ENCODE measurements around the gene OGFOD3.
"Not testable (repeated sequence)": the region's sequence is repeated elsewhere in the genome, so short reads cannot be mapped to it uniquely, and the experiment has no call there.

OGFOD3 gene

DNA sequence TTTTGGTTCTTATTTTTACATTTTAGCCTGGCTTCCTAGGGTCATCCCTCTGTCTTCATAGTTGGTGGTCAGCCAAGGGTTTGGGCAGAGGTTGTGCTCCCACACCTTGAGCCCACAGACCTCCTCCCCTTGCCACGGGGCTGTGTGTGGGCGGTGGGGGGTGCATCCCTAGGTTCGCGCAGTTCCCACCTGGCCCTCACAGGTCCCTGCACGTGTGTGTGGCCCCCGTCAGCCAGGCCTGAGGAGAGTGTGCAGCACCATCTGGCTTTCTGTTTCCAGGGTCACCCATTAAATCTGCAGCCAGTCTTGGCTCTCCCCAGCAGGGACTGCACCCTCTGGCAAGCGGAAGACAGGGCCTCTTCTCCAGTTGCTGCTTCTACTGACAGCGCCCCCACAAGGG is 13.6 kb upstream of the OGFOD3 start:
- DNase-seq: no peak

DNA sequence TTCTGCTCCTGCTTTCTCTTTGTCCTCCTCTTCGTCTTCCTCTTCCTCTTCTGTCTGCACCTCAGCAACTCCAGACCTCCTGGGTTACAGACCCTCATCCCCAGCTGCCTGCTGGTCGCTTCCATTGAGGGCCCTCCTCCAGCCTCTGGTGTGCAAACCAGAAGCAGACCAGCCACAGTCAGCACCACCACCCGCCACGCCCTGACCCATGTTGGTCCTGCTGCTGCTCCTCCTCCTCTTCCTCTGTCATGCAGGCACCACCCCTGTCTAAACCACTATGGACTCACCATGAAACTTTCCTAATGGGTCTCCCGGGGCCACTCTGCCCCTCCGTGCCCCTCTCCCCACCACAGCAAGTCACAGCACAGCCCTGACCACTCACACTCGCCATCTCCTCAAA is 11.4 kb upstream of the OGFOD3 start:
- no peak for DNase-seq

DNA sequence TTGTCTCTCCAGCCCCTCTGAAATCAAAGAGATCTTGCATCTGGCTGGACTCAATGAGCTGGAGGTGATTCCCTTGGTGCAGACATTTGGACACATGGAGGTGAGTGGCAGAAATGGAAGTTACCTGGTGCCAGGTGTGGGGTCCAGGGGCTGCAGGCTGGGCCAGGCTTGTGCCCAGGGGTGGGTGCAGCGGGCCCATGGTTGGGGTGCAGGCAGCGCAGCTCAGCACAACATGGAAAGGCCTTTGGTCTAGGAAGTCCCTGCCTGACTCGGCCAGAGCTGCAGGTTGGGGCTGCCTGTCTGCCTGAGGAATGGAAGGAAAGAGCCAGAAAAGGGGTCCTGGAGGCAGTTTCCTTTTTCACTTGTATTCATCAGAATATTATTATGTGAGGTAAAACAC is 10.2 kb upstream of the OGFOD3 start:
- DNase-seq: no peak

DNA sequence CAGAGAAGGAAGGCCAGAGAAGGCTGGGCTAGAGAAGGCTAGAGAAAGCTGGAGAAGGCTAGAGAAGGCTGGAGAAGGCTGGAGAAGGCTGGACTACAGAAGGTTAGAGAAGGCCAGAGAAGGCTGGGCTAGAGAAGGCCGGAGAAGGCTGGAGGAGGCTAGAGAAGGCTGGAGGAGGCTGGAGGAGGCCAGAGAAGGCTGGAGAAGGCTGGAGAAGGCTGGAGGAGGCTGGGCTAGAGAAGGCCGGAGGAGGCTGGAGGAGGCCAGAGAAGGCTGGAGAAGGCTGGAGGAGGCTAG is 6.4 kb upstream of the OGFOD3 start:
- no peak for DNase-seq

DNA sequence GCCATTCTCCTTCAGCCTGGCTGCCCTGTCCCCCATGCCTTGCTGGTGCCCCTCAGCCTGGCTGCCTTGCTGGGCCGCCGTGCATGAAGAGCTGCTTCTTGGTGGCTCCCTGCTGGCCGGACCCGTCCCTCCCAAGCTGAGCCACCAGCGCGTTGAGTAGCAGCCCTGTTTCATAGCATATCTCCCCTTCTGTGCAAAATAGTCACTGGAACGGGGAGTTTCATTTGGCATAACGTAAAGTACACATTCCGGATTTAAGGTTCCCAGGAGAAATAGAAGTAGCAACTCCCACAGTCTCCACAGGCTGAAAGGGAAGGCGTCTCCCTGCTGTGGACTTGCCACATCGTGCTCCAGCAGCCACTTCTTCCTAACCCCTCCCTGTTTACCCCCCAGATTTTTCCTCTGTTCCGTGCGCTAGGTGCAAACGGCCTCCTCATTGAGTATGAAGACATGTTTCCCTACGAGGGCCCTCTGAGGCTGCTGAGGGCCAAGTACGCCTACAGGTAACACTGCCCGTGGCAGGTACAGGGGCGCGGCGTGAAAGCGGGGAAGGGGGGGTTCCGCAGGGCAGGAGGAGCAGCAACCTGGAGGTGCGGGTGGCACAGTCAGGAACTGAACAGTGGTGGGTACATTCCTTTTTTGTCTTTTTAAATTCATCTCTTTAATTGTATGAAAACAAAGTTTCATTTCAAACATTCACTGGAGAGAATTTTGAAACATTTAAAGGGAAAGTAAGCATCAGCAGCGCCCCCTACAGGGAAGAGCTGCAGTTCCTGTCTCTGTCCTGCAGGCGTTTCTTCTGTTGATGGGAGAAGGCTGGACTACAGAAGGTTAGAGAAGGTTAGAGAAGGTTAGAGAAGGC is 5.8 kb upstream of the OGFOD3 start:
- DNase-seq: peak; percentile 18

DNA sequence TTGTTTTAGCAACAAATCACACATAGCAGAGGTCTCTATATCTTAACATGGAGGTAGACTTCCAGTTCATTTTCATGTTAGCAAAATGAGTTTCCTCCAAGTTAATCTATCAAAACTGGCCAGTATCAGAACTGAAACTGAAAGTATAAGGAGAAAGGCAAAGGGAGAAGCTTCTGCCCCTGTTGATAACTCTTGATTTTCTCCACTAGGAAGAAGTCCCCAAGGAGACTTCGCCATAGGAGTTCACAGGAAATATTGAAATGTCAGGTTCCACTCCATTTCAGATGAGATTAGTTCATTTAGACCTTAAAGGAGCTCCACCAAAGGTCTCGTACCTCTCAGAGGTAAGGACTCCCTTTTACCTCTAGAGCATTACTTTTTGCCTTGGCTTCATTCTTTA is 1.2 kb upstream of the OGFOD3 start:
- DNase-seq: no peak

DNA sequence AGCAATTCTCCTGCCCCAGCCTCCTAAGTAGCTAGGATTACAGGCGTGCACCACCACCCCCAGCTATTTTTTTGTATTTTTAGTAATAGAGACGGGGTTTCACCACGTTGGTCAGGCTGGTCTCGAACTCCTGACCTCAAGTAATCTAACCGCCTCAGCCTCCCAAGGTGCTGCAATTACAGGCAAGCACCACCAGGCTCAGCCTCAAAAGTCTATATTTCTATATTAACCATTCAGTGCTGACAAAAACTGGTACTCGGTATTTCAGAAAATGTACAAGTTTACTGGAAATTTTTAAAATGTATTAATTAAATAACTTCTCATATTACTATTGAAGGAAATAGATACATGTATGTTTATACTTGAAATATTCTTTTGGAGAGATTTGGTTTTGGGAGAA is 1.6 kb downstream of the OGFOD3 start:
- no peak for DNase-seq

DNA sequence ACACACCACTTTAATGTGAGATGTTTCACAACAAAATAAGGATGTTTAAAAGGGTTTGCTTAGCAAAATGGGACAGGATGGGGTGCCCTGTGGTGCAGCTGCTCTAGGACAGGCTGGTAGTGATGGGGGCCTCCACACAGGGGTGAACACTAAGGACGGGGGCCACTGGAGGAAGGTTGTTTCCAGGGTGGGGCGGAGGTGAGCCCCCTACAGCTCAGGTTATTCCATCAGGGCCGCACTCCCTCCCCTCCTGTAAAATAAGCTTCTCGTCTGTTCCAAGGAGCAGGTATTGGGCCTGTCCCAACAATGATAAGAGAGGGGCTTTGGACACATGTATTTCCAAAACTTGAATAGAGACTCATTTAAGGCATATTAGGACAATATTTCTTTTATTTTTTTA is 2.1 kb downstream of the OGFOD3 start:
- DNase-seq: no peak

DNA sequence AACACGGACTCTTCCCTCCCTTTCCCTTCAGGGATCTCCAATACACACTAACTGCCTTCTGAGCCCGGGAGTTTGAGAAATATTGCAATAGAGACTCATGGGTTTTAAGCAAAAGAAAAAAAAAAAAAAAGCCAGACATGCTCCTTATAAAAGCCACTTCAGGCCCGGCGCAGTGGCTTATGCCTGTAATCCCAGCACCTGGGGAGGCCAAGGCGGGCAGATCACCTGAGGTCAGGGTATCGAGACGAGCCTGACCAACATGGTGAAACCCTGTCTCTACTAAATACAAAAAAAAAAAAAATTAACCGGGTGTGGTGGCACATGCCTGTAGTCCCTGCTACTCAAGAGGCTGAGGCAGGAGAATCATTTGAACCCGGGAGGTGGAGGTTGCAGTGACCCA is 2.6 kb downstream of the OGFOD3 start:
- DNase-seq: no peak

DNA sequence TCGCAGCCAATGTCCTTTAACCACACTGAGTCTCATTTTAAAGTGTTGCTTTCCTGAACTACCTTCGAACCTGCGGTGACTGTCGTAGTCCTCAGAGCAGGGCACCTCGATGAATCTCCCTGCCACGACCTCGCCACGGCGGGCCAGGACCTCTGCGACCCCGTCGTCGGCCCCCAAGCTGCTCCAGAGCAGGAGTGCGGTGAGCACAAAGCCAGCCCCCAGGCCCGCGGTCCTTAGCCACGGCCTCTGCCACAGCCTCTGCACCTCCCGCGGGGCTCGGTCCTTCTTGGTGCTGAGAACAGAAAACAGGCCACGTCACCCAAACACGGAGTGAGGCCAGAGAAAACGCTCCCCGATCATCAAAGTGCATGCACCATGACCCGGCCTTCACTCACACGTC is 3.0 kb downstream of the OGFOD3 start:
- DNase-seq: no peak

DNA sequence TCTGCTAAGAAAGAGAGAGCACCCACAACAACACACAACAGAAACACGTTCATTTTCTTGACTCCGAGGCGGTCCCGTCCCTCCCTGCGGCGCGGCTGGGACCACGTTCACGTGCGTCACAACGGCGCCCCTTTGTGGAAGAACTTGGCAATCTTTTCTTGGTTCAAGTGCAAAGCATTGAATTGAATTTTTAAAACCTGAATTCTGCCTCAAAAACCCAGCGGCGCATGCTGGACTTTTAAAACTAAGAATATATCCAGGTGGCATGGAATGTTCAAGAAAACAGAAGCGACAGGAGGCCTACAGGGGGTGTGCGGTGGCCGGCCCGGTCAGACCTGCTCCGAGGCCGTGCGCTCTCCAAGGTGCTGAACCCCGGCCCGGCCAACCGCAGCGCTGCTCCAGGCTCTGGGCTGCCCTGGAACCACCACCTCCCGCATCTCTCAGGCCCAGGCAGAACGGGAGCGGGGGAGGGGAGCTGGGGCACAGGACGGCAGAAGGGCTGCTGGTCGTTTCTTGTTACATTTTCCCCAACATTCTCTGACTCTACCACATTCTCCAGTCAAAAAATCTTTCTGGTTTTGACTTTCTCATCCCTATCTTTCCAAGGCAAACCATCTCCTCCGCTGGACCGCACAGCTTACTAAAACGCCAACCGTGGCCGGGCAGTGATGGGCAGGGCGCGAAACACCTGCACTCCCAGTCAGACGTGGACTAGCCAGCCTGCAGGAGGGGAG is 3.7 kb downstream of the OGFOD3 start:
- DNase-seq: peak; percentile 66

DNA sequence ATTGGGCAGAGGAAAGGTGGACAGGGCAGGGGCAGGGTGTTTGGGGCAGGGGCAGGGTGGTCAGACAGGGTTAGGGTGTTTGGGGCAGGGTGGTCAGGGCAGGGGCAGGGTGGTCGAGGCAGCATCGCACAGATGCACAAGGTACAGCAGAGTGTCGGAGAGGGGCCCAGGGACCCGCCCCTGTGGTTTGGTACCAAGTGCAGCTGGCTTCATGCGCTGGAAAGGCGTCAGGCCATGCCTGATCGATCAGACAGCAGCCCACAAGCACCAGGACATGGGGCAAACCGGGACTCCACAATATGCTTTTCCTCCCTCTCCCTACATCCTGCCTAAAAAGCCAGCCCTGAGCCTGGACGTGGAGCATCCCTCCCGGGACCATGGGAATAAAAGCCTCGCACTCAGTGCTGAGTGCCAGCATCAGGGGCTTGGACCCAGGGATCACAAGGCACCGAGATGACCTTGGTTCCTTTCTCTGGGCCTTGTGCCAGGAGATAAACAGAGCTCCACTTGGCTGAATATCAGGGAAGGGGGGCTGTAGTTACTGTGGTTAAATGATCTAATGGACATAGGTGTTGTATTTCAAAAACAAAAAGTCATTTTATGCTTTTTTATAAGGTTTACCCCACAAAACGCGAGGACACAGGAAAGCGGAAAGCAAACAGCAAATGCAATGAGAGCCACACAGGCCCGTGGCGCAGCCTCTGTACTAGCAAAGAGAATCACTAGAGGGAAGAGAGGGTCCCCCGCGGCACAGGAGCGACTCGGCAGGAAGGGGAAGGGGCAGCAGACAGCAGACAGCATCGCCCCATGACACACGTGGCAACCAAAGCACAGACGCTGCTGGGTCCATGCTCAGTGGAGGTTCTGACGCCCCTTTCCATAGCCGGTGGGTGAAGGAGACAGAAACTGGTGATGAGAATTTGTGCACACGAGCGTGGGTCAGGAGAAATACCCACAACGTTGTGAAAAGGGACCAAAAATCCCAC is 5.6 kb downstream of the OGFOD3 start:
- DNase-seq: no peak

DNA sequence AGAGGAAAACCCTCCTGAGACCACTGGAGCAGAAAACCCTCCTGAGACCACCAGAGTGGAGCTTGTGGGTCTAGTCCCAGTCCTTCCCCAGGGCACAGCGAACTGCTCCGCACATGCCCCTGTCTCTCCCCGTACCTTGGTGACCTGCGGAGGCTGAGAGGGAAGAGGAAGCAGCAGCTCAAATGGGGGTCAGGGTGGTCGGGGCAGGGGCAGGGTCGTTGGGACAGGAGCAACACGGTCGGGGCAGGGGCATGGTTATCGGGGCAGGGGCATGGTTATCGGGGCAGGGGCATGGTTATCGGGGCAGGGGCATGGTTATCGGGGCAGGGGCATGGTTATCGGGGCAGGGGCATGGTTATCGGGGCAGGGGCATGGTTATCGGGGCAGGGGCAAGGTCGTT is 6.3 kb downstream of the OGFOD3 start:
- not testable (repeated sequence) for DNase-seq

DNA sequence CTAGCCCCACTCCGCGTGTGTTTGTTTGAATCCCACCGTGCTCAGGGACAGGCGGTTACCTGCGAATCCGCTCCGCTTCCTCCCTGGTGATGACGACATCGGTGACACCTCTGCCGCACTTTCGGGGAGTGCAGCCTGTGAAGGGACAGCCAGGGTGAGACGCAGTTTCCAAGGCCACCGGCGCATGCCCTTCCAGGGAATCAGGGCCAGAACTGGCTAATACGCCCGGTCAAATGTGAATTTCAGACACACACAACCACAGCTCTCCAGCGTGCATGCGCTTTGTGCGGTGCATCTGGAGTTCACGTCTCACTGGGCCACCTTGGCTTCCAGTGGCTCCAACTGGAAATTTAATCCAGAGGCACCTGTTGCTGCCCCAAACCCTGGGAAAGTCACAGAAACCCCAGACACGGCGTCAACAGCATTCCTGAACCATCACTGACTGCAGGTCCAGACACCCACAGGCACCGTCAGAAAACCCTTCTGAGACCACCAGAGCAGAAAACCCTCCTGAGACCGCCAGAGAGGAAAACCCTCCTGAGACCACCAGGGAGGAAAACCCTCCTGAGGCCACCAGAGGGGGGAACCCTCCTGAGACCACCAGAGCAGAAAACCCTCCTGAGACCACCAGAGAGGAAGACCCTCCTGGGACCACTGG is 6.9 kb downstream of the OGFOD3 start:
- no peak for DNase-seq

DNA sequence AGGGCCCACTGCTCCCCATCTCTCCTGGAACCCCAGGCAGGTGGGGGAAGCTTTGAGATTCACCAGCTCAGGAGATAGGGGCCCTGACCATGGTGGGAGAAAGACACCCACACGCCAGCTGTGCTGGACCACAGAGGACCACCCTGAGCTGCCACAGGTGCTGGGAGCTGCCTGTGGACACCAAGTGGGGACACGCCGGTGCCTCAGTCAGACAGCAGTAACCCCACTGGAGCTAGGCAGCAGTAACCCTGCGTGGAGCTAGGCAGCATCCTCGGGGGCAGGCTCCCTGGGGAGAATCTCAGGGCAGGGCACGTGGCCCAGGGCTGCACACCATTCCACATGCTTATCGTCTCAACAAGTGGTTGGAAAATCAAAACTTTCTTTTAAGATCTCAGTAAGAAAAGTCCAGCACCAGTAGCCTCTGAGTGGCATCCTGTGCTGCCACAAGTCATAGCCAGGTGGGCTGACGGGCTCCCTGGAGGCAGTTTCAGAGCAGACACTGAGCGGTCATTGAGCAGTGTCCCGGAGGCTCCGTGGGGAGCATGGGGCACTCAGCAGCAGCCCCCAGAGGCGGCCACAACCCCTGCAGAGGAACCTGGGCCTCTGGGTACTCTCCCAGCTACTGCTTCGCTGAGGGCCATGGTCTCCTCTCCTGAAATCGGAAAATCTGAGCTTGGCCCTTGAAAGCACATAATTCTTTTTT is 8.2 kb downstream of the OGFOD3 start:
- no peak for DNase-seq

DNA sequence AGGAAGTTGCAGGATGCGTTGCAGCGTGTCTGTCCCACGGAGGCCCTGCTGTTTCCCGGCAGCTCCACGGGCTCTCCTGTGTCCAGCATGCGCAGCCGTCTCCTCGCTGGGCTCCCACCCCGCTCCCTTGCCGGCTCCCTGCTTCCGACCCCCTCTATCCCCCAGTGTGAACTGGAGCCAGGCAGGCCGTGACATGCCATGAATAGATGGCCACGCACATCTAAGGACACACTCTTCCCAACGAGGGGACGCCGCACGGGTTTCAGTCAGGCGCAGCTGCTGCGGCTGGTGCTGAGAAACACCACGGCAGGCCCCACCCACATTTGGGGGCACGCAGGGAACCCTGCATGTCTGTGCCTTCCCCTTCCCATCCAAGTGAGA is 9.5 kb downstream of the OGFOD3 start:
- DNase-seq: no peak

DNA sequence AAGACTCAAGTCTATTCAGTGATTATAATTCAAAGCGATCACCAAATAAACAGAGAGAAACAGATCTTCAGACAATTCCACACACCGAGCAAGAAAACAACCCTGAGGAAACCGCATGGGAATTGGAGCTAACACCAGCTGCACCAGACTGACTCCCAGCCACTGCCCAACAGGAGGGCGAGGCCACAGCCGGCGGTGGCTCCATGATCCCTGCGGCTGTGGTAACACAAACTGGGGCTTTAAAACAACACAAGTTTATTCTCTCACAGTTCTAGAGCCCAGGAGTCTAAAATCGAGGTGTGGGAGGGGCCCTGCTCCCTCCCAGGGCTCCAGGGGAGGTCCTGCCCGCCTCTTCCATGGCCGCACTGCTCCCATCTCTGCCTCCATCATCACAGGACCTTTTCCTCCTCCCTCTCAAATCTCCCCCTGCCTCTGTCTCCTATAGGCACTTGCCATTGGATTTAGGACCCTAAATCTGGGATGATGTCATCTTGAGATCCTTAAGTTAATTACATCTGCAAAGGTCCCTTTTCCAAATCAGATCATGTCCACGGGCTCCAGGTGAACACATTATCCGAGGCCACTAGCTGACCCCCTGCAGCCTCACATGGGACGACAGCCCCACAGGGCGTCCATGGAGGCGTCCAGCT is 10.0 kb downstream of the OGFOD3 start:
- no peak for DNase-seq

DNA sequence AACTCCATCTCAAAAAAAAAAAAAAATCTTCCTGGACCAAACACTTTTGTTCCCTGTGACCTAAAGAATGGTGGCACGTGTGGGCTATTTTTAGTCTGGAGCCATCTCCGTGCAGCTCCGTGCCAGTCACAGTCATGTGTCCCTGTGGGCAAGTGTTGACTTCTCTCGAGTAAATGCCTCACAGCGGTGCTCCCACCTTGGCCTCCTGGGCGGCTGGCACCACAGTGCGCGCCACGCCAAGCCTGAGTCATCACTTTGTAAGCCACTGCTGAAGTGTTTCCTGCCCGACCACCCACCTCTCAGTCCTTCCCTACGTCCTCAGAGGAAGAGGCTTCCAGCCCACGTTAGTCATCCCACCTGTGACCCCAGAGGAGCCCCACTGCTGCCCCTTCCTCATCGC is 11.1 kb downstream of the OGFOD3 start:
- no peak for DNase-seq

DNA sequence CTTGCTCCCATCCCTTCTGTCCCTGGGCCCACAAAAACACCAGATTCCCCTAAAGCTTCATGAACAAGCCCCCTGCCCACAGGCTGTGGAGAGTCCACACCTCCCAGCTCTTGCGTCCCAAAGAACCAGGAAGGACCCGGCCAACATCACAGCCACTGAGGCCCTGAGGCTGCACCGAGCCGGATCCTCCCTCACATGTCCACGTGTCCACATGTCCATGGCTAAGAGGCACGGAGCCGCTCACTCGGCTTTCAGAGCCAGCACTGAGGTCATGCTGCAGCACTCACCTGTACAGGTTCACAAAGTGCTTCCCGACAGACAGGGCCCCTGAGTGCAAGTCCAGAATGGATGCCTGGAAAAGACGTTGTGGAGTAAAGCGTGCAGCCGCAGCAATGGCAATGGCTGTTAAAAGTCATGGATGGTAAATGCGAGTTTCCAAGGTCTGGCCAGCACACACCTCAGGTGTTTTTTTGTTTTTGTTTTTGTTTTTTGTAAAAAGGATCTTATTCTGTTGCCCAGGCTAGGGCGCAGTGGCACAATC is 12.2 kb downstream of the OGFOD3 start:
- no peak for DNase-seq

DNA sequence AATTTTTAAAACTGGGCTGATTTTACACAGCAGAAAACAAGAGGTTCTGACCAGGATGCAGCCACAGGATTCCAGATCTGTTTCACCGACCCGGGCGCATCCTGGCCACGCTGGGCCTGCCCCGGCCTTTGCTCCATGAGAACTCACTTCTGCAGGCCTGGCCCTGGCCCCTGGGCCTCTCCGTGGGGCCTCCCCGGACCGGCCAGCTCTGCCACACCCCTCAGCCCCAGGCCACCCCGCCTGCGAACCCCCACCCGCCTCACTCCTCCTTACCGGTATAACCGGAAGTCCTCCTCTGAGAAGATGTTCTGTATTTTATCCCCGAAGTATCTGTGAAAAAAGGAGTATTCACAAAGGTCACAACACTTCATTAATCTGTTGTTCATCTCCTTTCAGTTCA is 13.3 kb downstream of the OGFOD3 start:
- DNase-seq: no peak
